ENCODE data around the gene UBE2U.

UBE2U gene

GRCh38 chr1:64203420-64203819, at the start of gene UBE2U:
TSS of gene UBE2U (plus strand) at chr1:64203623. CDS start at chr1:64204051, 428 bp downstream.
- DNase-seq: no peak

GRCh38 chr1:64155278-64155677, 48.1 kb upstream of the UBE2U start:
- DNase-seq: no peak

- DNase-seq: no peak
Observed at GRCh38 chr1:64161357-64161941, 42.0 kb upstream of the UBE2U start.

GRCh38 chr1:64162151-64162550, 41.3 kb upstream of the UBE2U start:
- DNase-seq: no peak

- no peak for DNase-seq
Observed at GRCh38 chr1:64162804-64163203, 40.6 kb upstream of the UBE2U start.

- DNase-seq: no peak
Observed at GRCh38 chr1:64163431-64163830, 40.0 kb upstream of the UBE2U start.

GRCh38 chr1:64163970-64164369, 39.5 kb upstream of the UBE2U start:
- DNase-seq: peak in 1 of 2 experiments; percentile 48

- no peak for DNase-seq
Observed at GRCh38 chr1:64166629-64167028, 36.8 kb upstream of the UBE2U start.

GRCh38 chr1:64167176-64167575, 36.2 kb upstream of the UBE2U start:
- DNase-seq: no peak

- DNase-seq: no peak
Observed at GRCh38 chr1:64171246-64171645, 32.2 kb upstream of the UBE2U start.

GRCh38 chr1:64171797-64172281, 31.6 kb upstream of the UBE2U start:
- no peak for DNase-seq

GRCh38 chr1:64172458-64172983, 30.9 kb upstream of the UBE2U start:
- DNase-seq: peak; percentile 38 to 59

GRCh38 chr1:64173336-64173940, 30.0 kb upstream of the UBE2U start:
- DNase-seq: no peak

GRCh38 chr1:64175639-64176038, 27.8 kb upstream of the UBE2U start:
- DNase-seq: no peak

- DNase-seq: no peak
Observed at GRCh38 chr1:64176659-64177058, 26.8 kb upstream of the UBE2U start.

GRCh38 chr1:64179588-64179987, 23.8 kb upstream of the UBE2U start:
- DNase-seq: no peak

GRCh38 chr1:64182207-64182606, 21.2 kb upstream of the UBE2U start:
- no peak for DNase-seq

- DNase-seq: no peak
Observed at GRCh38 chr1:64183395-64184002, 19.9 kb upstream of the UBE2U start.

- DNase-seq: no peak
Observed at GRCh38 chr1:64184003-64184440, 19.4 kb upstream of the UBE2U start.

GRCh38 chr1:64186138-64186897, 17.1 kb upstream of the UBE2U start:
- no peak for DNase-seq

- no peak for DNase-seq
Observed at GRCh38 chr1:64186898-64187280, 16.5 kb upstream of the UBE2U start.

- no peak for DNase-seq
Observed at GRCh38 chr1:64187646-64188045, 15.8 kb upstream of the UBE2U start.

GRCh38 chr1:64192290-64192689, 11.1 kb upstream of the UBE2U start:
- DNase-seq: no peak
